ENCODE data around the gene LIM2.

DNA sequence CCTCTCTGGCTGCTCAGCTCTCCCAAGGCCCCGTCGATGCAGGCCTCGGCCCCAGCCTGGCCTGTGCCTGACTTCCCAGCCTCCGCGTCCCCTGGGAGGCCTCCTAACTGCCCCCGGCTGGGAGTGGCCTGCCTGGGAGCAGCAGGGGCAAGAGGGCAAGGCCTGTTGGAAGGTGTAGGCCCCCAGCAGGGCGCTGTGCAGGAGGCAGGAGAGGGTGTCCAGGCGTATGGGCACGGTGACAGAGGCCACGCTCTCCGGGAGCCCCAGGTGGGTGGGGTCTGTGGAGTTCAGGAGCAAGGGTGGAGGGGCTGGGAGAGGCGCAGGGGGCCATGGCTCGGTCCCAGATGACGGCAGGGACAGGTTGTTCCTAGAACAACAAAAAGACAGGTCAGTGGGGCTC, 1.4 kb upstream of the LIM2 start:
- TF ChIP-seq, protein P1, sequence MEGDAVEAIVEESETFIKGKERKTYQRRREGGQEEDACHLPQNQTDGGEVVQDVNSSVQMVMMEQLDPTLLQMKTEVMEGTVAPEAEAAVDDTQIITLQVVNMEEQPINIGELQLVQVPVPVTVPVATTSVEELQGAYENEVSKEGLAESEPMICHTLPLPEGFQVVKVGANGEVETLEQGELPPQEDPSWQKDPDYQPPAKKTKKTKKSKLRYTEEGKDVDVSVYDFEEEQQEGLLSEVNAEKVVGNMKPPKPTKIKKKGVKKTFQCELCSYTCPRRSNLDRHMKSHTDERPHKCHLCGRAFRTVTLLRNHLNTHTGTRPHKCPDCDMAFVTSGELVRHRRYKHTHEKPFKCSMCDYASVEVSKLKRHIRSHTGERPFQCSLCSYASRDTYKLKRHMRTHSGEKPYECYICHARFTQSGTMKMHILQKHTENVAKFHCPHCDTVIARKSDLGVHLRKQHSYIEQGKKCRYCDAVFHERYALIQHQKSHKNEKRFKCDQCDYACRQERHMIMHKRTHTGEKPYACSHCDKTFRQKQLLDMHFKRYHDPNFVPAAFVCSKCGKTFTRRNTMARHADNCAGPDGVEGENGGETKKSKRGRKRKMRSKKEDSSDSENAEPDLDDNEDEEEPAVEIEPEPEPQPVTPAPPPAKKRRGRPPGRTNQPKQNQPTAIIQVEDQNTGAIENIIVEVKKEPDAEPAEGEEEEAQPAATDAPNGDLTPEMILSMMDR (IDR thresholded peaks at IDR 0.05) = no peak
- no peak for TF ChIP-seq POLR2A (IDR thresholded peaks at IDR 0.05)

Data from thyroid gland (tissue), 4 donors.